Left lung (tissue), 10 donors: ENCODE measurements around the gene LGALS12. TPM values are rescaled to one million over a fixed set of nuclear protein-coding genes. Genes with fewer than 3 reads are reported as not detected.
A peak's percentile ranks its signal among the peaks of the same experiment; 100 is the strongest.
"Not testable (repeated sequence)": the region's sequence is repeated elsewhere in the genome, so short reads cannot be mapped to it uniquely, and the experiment has no call there.

Experiments used
- ATAC-seq: fragments of 200-7000 bp; cut with Tn5 transposase; one replicate; pipeline ENCODE4 v1.9.1; 2020; ENCODE audit warnings: moderate library complexity
- DNase-seq, 4 donors: peaks; one replicate each; pipeline ENCODE4 v3.0.0-alpha.2; 2013 to 2020
- H3K27ac ChIP-seq, 2 donors: fragments of 200-600 bp; sonication (generic) in 1 of 2; one replicate each; pipeline versions ENCODE4 v1.5.0 to v1.8.0; 2020 to 2021
- H3K27me3 ChIP-seq, 2 donors: fragments of 200-600 bp; sonication (generic) in 1 of 2; one replicate each; pipeline versions ENCODE4 v1.5.0 to v1.8.0; 2020 to 2021
- H3K36me3 ChIP-seq, 2 donors: fragments of 200-600 bp; sonication (generic) in 1 of 2; one replicate each; pipeline versions ENCODE4 v1.5.0 to v1.8.0; 2020 to 2021
- H3K4me1 ChIP-seq, 2 donors: fragments of 200-600 bp; one replicate each; pipeline ENCODE4 v1.8.0; 2021
- H3K4me3 ChIP-seq, 2 donors: fragments of 200-600 bp; sonication (generic) in 1 of 2; one replicate each; pipeline versions ENCODE4 v1.5.0 to v1.8.0; 2020 to 2021; ENCODE audit warnings: mild to moderate bottlenecking in 1 of 2
- H3K9me3 ChIP-seq, 2 donors: fragments of 200-600 bp; sonication (generic) in 1 of 2; one replicate each; pipeline versions ENCODE4 v1.5.0 to v1.8.0; 2020 to 2021
- CTCF ChIP-seq, 2 donors: fragments of 200-600 bp; sonication (generic) in 1 of 2; IDR thresholded peaks; one replicate each; pipeline versions ENCODE4 v1.5.0 to v1.8.0; 2021; ENCODE audit warnings: antibody characterized with exemption in 2 of 2
- intact Hi-C, 2 donors: fragments of 100-400 bp; cut with DNase I; formaldehyde crosslinking; loops; one replicate each; pipeline versions ENCODE4 v1.11.2 to v1.14.2; 2022
- polyA plus RNA-seq, 6 donors: library from polyadenylated mRNA; unstranded; fragments of 120-200 nt; gene quantifications; one replicate each; pipeline ENCODE4 v1.2.1, GENCODE V29; 2013; ENCODE audit not compliant: insufficient read length in 6 of 6
- total RNA-seq, 2 donors: library from RNA; stranded (reverse); fragmentation: NEBNext Ultra II Directional; extraction: Animal tissue kit (Norgen Biotek cat#: 25700); gene quantifications; one replicate each; pipeline ENCODE4 v1.2.1, GENCODE V29; 2021
- donor health status: DM: no; HTN: yes; CAD: no.
- donor health status: DM: no; HTN: no; CAD: no.

LGALS12 gene
- total and polyA plus RNA-seq, 8 donors, result 0.15 to 0.86 (median 0.27) TPM

- Histone ChIP-seq H3K27me3 (no peaks in the 10 kb centered on the region), H3K27ac (peak within 1 kb of the TSS; percentile 82 to 93), H3K9me3 (no peaks in the 10 kb centered on the region), H3K36me3 (no peaks in the 10 kb centered on the region), H3K4me1 (peaks cover 22 to 55% of the 10 kb centered on the region in 2 donors), H3K4me3 (peak within 1 kb of the TSS; percentile 27 to 51)
- no peak for TF ChIP-seq CTCF (IDR thresholded peaks at IDR 0.05)
- intact Hi-C loops, result no loop called here
- ATAC-seq, result peak; percentile 75
- peak in 1 of 4 donors; percentile 52 for DNase-seq
Measured at GRCh38 chr11:63536669-63537292, 30.9 kb downstream of the LGALS12 start, which contains the start of gene PLAAT4. TSS of gene PLAAT4 (plus strand) at chr11:63536808. CDS start at chr11:63536869, 61 bp downstream.

GRCh38 chr11:63537293-63538101 lies 31.6 kb downstream of the LGALS12 start:
- Histone ChIP-seq H3K36me3 (no peaks in the 10 kb centered on the region), H3K4me3 (peak overlapping the region; percentile 27 to 51), H3K9me3 (no peaks in the 10 kb centered on the region), H3K4me1 (peaks cover 22 to 55% of the 10 kb centered on the region in 2 donors), H3K27me3 (no peaks in the 10 kb centered on the region), H3K27ac (peak overlapping the region; percentile 82 to 93)
- intact Hi-C loops, result no loop called here
- ATAC-seq (peak; percentile 82), DNase-seq (peak in 2 of 4 donors; percentile 39 to 71)
- no peak for TF ChIP-seq CTCF (IDR thresholded peaks at IDR 0.05)

GRCh38 chr11:63542506-63542905 lies 36.6 kb downstream of the LGALS12 start:
- Histone ChIP-seq H3K36me3 (peaks cover 0 to 28% of the 10 kb centered on the region in 2 donors), H3K4me1 (peaks cover 8 to 24% of the 10 kb centered on the region in 2 donors)
- intact Hi-C loops, H3K27ac ChIP-seq, H3K27me3 ChIP-seq, H3K9me3 ChIP-seq, DNase-seq, H3K4me3 ChIP-seq: not testable (repeated sequence)
- peak; percentile 57 for ATAC-seq

GRCh38 chr11:63543711-63544110 lies 37.8 kb downstream of the LGALS12 start:
- H3K27ac ChIP-seq, result no peak overlapping the region
- intact Hi-C loops, result no loop called here

GRCh38 chr11:63547061-63547460 lies 41.2 kb downstream of the LGALS12 start:
- Histone ChIP-seq H3K27ac (no peak overlapping the region), H3K4me1 (peaks cover 0 to 3% of the 10 kb centered on the region in 2 donors), H3K27me3 (no peaks in the 10 kb centered on the region), H3K4me3 (no peak overlapping the region), H3K36me3 (peaks cover 0 to 28% of the 10 kb centered on the region in 2 donors), H3K9me3 (no peaks in the 10 kb centered on the region)
- no peak for TF ChIP-seq CTCF (IDR thresholded peaks at IDR 0.05)
- ATAC-seq (no peak), DNase-seq (no peak)
- intact Hi-C loops, result no loop called here

More at GRCh38 chr11:63543711-63544110, 37.8 kb downstream of the LGALS12 start:
- ATAC-seq, result no peak
- Histone ChIP-seq H3K9me3 (no peaks in the 10 kb centered on the region), H3K4me3 (no peak overlapping the region), H3K27me3 (no peaks in the 10 kb centered on the region), H3K36me3 (peaks cover 0 to 28% of the 10 kb centered on the region in 2 donors), H3K4me1 (peaks cover 0 to 12% of the 10 kb centered on the region in 2 donors)
- TF ChIP-seq CTCF (IDR thresholded peaks at IDR 0.05), result no peak
- DNase-seq, result no peak
